Mesenteric fat pad (tissue), 1 donor: ENCODE data around the gene EPHB2. TPM values are rescaled to one million over a fixed set of nuclear protein-coding genes. Genes with fewer than 3 reads are reported as not detected.

Source experiments
- DNase-seq: peaks from one replicate; pipeline ENCODE4 v3.0.0-alpha.2; 2020; ENCODE audit warnings: low spot score
- total RNA-seq: library from RNA; stranded (reverse); fragmentation: NEBNext Ultra II Directional; extraction: Animal tissue kit (Norgen Biotek cat#: 25700); gene quantifications from one replicate; pipeline ENCODE4 v1.2.1, GENCODE V29; 2021
- donor health status: DM: yes; HTN: yes; CAD: no.

Gene EPHB2
- total RNA-seq, 1 donor from 2014 or later, result 5.7 TPM

DNA sequence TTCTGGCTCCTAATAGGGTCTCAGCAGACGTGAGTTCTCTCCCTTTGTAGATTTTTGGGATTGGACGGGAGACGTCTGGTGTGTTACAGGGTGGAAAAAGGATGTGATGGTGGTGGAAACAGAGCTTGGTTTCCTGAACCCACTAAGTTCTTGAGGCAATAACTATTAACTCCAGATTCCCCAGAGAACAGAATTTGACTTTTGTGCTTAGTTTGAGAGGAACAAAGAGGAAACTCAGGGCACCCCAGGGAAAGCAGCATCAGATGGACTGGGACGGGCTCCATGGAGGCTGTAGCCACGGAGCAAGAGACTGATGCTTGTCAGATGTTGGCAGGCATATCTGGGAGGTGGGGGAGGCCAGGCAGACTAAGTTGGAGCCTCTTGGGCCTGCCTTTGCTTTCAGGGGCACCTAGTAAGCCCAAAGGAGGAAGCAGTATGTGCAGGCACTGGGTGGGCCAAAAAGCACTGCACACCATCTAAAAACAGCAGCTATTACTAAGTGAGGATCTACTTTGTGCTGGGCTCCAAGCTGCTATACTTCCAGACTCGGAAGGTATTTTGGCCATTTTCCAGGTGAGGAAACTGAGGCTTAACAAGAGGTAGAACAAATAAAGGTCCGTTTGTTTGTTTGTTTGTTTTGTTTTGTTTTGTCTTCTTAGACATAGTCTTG, 66.9 kb downstream of the EPHB2 start:
- no peak for DNase-seq

GRCh38 chr1:22778408-22778807, 67.8 kb downstream of the EPHB2 start:
- no peak for DNase-seq

DNA sequence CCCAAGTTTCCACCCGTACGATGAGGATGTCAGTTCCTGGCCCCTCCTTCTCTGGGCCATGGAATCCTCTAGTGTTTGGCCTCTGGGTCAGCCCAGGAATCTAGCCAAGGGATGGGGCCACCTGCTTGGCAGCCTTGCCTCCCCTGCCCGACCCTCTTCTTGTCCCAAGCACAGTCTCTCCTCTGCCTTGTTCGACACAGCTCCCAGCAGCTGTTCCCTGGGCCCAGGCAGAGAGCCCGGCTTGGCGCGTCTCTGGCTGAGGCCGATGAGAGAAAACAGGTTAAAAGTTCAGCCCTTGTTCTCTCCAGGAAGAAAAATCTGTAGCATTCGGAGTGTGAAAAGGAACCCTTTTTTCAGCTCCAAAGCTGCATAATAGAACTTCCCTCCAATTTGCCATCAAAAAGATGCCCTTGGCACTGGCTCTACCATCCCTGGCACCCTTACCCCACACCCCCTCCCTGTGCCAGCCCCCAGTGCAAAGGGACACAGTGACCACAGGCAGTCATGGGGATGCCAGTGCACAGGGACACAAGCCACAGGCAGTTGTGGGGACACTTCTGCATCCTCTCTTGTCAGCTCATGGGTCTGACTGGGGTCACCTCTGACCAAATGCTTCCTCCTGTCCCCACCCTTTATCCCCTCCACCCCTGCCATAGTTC, 68.4 kb downstream of the EPHB2 start:
- no peak for DNase-seq

DNA sequence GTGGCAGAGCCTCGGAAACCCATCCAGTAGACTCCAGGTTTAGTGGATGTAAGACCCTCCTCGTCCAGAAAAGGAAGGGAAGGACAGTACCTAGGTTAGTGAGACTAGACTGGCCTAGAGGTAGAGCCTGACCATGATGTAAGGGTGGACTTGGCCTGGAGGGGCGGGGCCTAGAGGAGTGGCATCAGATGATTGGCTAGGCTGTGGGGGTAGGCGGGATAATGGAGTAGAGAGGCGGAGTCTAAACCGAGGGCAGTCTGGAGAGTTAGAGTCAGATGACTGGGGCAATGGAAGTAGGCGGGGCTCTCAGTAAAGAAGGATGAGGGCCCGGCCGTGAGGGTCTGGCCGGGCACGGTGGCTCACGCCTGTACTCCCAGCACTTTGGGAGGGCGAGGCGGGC, 70.1 kb downstream of the EPHB2 start:
- no peak for DNase-seq

GRCh38 chr1:22781483-22781882, 70.8 kb downstream of the EPHB2 start:
- no peak for DNase-seq

- DNase-seq, result no peak
These were observed 71.8 kb downstream of the EPHB2 start for GRCh38 chr1:22782406-22782805.

DNA sequence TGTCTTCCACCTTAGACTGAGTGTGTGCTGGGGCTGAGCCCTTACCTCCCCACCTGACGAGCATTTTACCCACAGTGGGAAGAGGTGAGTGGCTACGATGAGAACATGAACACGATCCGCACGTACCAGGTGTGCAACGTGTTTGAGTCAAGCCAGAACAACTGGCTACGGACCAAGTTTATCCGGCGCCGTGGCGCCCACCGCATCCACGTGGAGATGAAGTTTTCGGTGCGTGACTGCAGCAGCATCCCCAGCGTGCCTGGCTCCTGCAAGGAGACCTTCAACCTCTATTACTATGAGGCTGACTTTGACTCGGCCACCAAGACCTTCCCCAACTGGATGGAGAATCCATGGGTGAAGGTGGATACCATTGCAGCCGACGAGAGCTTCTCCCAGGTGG, 73.7 kb downstream of the EPHB2 start:
- DNase-seq, result no peak

GRCh38 chr1:22784737-22785136, 74.1 kb downstream of the EPHB2 start:
- no peak for DNase-seq

DNA sequence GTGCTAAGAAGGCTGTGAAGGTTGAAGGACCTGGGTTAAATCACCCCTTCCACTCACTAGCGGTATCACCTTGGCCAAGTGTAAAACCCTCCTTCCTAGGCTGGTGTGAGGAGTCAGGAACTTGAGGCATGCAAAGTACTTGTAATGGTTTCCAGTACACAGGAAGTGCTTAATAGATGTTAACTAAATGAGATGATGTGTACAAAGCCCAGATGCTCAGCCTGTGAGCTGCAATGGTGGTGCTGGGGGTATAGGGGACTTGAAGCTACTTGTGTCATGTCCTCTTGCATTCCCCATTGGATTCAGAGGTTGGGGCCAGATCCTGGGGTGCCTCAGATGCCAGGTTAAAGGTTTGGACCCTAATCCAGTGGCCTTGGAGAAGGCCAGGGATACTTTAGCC, 75.5 kb downstream of the EPHB2 start:
- no peak for DNase-seq

DNA sequence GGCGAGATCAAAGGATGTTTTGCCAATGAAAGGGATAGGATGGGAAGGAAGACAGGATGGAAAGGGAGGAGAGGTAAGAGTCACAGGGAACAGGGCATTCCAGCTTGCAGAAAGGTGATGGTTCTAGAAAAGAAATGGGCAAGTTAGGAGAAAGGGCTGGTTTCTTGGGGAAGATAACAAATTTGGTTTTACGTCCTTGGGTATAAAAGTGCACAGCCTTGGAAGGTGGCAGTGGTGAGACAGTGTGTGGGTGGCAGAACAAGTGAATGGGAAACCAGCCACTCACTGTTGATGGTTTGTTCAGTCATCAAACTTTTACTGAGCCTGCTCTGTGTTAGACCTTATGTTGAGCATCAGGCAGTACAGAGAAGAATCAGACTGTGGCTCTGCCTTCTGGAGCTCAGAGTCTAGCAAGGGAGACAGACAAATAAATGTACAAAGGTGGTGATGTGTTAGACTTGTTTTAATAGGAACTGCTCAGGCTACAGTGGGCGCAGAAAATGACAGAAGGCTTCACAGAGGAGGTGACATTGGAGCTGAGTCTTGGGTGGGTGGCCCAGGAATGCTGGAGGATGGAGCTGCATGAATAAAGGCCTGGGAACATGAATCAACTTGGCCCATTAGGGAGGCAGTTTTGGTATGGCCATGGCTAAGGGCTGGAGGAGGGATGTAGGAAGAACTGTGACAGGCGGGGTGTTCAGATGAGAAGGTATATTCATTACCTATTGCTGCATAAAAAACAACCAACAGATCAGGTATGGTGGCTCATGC, 76.3 kb downstream of the EPHB2 start:
- DNase-seq, result no peak

GRCh38 chr1:22787636-22788035, 77.0 kb downstream of the EPHB2 start:
- no peak for DNase-seq

DNA sequence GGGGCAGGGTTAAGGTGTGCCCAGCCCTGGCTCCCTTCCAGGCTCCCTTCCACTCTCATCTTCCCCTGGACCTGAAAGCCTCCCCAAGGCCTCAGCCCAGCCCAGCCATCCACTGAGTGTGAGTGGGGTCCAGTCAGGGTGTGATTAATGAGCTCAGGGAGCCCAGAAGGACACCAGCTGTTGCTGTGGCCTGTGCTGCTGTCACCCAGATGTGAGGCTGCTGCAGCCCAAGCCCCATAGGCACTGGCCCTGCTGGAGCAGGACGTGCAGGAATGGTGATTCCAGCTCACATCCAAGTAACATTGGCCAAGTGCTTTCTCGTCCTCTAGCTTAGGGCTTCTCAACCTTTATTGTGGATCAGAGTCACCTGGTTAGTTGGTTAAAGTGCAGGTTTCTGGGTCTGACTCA, 77.6 kb downstream of the EPHB2 start:
- DNase-seq, result no peak

DNA sequence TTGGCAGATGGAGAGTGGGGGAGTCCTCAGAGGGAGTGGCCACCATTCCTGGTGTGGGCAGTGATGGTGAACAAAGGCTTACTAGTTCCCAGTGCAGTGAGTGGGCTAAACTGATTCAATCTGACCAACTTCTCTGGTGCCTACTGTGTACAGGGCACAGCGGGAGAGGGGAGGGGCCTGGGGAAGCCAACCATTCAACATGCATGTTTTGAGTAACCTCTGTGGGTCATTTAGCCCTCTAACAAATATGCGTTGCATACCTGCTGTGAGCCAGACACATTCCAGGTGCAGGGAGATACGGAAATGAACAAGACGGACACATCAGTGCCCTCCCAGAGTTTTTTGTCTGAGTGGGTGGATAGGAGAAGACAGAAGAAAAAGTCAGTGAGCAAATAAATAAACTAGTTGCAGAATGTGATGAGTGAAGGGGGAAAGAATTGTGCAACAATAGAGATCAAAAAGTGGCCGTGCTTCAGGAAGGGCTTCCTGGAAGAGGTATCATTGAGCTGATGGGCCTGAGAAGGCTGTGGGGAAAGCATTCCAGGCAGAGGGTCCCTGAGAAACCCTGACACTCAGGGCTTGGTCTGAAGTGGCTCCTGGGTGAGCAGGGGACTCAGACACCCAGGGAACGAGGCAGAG, 78.8 kb downstream of the EPHB2 start:
- no peak for DNase-seq

GRCh38 chr1:22790232-22791008, 79.8 kb downstream of the EPHB2 start:
- no peak for DNase-seq

- no peak for DNase-seq
These were observed 81.2 kb downstream of the EPHB2 start for GRCh38 chr1:22791831-22792347.

- DNase-seq, result no peak
These were observed 81.9 kb downstream of the EPHB2 start for GRCh38 chr1:22792396-22793160.

DNA sequence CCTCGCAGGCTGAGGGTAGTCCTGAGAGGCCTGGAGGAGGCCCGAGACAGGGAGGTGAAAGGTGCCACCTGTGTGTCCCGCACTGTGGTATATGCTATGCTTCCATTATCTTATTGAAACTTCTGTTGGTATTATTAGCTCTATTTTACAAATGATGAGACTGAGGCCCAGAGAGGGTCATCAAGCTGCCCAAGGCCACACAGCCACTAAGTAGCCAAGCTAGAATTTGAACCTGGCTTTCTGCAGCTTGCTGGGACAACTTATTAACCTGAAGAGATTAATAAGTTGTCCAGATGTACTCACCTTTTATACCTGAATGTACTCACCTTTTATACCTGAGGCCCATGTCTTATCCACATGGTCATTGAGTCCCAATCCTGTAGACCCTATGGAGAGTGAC, 83.0 kb downstream of the EPHB2 start:
- DNase-seq, result no peak

DNA sequence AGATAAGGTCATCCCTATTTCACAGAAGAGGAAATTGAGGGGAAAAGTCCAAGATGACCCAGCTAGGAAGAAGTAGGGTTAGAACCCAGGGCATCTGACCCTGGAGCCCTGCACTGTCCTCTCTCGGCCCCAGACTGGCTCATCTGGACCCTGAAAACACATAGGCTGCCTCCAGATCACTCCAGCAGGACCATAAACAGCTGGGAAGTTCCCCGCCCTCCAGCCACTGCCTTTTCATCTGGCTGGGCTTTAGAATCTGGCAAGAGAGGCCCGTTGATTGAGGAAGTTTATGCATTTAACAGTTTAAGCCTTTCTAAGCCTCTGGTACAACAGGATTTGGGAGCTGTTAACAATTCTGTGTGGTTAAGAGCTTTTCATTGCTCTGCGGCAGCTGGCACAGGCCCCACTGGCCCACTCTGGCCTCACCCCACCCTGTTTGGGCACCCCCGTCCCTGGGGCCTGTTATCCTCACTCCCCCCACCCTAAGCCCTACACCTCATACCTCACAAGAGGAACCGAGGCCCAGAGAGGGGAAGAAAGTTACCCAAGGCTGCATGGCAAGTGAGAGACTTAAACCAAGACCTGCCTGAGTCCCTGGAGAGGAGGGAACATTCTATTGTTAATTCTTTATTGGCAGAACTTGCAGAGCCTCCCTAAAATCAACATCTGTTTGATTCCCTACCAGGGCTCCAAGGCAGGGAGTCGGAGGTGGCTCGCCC, 84.2 kb downstream of the EPHB2 start:
- DNase-seq, result no peak

GRCh38 chr1:22795366-22795714, 84.7 kb downstream of the EPHB2 start:
- DNase-seq, result no peak

- DNase-seq, result no peak
These were observed 86.0 kb downstream of the EPHB2 start for GRCh38 chr1:22796642-22797041.
